Stimulated activated CD8-positive, alpha-beta memory T cell treated with anti-CD3 and anti-CD28 coated beads, Interleukin-4, amount 100 ng/mL, for 4 hours (primary cell): ENCODE results near the gene PKNOX1.
"Not testable (repeated sequence)": the region's sequence is repeated elsewhere in the genome, so short reads cannot be mapped to it uniquely, and the experiment has no call there.

Experiments
- DNase-seq, 2 donors: peaks; one replicate each; pipeline ENCODE4 v3.0.0-alpha.2; 2020; ENCODE audit warnings: low read depth in 2 of 2, low spot score in 1 of 2

The PKNOX1 gene, protein sequence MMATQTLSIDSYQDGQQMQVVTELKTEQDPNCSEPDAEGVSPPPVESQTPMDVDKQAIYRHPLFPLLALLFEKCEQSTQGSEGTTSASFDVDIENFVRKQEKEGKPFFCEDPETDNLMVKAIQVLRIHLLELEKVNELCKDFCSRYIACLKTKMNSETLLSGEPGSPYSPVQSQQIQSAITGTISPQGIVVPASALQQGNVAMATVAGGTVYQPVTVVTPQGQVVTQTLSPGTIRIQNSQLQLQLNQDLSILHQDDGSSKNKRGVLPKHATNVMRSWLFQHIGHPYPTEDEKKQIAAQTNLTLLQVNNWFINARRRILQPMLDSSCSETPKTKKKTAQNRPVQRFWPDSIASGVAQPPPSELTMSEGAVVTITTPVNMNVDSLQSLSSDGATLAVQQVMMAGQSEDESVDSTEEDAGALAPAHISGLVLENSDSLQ

DNA sequence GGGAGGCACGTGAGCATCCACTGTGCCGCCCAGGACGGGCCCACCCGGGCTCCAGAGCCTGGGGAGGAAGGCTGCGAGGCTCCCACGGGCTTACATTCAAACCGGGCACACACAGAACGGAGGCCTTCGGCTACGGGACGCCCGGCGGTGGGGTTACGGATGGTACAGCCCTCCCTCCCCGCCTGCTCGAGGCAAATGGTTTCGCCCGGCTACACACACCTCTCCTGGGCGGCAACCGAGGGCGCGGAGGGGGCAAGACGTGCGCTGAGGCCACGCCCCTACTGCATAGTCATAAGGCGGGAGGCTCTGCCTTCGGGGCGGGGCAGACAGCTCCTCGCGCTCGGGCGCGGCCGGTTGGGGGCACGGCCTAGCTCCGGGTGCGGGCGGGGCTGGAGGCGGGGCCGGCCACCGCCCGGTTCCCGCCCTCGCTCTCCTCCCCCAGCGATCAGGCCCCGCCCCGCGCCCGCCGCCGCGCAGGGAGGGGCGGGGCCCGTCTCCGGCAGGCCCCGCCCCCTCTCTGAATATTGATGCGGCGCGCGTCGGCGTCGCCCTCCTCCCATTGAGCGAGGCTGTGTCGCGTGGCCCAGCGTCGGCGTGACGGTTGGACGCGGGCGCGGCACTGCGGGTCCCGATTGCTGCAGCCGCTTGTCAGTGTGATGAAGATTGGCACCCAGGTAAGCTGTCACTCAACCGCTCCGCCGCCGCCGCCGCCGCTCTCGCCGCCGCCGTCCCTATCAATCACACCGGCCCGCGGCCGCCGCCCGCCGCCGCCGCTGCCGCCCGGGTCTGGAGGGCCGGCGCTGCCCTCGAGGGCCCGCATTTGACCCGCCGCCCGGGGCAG, at the start of gene PKNOX1:
Gene PKNOX1, plus strand, starts transcription at position 572 of the 841 bp plus-strand sequence. CDS start 29,820 bp downstream, outside the sequence.
- peak; percentile 97 to 98 for DNase-seq

DNA sequence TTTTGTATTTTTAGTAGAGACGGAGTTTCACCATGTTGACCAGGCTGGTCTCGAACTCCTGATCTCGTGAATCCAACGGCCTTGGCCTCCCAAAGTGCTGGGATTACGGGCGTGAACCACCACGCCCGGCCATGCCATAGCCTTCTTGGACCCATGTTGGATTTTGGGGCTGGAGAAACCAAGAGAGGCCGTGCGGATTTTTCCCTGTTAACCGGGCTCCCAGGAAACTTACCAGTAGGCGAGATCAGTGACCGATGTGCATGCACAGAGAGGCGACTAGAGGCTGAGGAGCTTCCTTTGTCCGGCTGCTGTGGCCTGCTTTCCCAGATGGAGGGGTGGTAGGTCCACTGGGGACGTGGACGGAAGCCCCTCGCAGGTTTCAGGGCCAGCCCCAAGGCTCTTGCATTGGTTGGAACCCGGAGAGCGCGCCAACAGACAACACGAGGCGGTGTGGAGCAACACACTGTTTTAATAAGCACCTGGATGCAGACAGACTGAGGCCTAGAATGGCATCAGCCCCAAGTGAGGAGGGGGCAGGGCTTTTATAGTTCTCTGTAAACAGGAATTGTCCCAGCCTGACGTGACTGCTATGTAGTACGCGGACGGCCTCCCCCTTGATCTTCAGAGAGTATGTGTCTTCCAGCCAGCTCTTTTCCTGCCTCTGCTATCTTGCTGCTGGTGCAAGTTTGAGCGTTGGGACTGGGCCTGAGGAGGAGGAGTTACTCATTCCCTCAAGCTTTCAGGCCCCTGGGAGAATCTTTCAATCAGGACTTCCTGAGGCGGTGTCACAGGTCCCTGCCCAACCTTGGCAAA, 49.0 kb upstream of the PKNOX1 start, which contains the start of gene ERVH48-1:
Gene ERVH48-1, minus strand, starts transcription at position 517 of the 813 bp plus-strand sequence. CDS start 6,624 bp downstream, outside the sequence.
- no peak for DNase-seq

DNA sequence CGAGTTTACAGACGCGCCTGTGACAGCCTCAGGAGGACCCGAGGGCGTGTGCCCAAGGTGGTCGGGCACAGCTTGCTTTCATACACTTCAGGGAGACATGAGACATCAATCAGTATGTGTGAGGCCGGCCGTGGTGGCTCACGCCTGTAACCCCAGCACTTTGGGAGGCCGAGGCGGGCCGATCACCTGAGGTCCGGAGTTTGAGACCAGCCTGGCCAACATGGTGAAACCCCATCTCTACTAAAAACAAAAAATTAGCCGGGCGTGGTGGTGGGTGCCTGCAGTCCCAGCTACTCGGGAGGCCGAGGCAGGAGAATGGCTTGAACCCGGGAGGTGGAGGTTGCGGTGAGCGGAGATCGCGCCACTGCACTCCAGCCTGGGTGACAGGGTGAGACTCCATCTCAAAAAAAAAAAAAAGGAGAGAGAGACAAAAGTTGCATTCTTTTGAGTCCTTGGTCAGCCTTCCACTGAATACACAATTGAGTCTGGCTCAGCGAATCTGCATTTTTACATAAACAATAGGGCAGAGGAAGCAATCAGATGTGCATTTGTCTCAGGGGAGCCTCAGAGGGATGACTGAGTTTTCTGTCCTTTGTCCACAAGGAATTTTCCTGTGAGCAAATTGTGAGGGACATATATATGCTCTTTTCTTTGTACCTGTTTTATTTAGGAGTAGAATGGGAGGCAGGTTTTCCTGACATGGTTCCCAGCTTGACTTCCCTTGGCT, 46.7 kb upstream of the PKNOX1 start:
- DNase-seq: not testable (repeated sequence)

DNA sequence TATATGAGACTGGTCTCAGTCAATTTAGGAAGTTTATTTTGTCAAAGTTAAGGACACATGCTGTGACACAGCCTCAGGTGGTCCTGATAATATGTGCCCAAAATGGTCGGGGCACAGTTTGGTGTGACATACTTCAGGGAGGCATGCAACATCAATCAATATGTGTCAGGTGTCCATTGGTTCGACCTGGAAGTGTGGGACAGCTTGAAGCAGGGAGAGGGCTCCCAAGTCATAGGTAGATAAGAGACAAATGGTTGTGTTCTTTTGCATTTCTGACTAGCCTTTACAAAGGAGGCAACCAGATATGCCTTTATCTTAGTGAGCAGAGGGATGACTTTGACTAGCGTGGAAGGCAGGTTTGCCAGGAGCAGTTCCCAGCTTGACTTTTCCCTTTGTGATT, 44.4 kb upstream of the PKNOX1 start:
- DNase-seq: no peak

DNA sequence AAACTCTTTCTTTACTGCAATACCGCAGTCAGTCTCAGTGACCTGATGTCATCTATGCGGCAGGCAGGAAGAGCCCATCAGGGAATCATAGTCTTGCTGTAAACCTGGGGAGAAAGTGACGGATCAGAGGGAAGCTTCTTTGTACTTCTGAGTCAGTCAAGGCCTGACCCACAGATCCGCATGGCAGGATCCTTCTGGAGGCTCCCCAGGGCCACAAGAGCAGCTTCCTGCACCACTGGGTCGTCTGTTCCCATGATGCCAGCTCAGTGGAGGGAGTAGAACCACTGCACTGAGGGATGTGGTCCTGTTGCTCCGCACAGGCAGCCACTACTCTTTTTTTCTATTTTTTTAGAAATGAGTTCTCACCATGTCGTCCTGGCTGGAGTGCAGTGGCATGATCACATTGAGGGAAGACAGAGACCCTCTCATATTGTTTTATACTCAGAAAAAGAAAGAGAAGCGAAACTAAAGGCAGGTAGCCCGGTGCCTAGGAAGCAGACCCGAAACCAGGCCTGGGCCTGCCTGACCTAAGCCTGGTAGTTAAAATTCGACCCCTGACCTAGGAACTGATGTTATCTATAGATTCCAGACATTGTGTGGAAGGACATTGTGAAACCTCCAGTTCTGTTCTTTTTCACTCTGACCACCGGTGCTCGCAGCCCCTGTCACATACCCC, 42.7 kb upstream of the PKNOX1 start:
- DNase-seq: no peak

DNA sequence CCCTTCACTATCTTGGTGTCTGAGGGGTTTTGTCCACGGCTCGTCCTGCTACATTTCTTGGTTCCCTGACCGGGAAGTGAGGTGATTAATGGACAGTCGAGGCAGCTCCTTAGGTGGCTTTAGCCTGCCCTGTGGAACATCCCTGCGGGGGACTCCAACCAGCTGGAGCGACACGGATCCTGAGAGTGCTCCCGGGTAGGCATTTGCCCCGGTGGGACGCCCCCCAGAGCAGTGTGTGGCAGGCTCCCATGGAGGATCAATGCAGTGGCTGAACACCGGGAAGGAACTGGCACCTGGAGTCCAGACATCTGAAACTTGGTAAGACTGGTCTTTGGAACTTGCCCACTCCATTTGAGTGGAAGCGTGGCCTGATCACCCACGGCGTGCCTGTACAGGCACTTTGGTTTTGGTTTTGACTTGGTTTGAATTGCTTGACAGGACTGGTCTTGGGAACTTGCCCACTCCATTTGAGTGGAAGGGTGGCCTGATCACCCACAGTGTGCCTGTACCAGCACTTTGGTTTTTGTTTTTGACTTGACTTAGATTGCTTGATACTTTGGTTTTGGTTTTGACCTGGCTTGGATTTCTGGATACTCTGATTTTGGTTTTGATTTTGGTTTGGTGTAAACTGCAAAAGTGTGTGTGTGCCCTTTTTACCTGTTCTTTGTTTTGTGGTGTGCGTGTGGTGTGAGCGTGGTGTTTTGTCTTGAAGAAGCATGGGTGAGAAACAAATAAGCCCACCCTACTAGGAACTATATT, 41.8 kb upstream of the PKNOX1 start:
- not testable (repeated sequence) for DNase-seq

DNA sequence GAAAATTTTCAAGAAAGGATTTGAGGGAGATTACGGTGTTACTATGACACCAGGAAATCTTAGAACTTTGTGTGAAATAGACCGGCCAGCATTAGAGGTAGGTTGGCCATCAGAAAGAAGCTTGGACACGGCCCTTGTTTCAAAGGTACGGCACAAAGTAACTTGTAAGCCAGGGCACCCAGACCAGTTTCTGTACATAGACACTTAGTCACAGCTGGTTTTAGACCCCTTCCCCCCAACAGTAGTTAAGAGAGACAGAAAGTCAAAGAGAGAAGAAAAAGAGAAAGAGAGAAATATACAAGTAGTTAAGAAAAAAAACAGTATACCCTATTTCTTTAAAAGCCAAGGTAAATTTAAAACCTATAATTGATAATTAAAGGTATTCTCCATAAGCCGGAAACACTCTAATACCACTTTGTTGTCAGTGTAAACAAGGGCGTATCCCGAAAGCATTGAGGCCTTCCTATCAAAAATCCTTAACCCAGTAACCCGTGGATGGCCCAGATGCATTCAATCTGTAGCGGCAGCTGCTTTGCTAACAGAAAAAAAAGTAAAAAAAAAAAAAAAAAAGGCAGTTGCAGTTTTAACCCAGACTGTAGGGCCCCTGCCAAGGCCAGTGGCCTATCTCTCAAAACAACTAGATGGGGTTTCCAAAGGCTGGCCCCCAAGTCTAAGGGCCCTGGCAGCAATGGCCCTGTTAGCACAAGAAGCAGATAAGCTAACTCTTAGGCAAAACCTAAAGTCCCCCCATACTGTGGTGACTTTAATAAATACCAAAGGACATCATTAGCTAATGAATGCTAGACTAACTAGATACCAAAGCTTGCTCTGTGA, 41.0 kb upstream of the PKNOX1 start:
- not testable (repeated sequence) for DNase-seq

DNA sequence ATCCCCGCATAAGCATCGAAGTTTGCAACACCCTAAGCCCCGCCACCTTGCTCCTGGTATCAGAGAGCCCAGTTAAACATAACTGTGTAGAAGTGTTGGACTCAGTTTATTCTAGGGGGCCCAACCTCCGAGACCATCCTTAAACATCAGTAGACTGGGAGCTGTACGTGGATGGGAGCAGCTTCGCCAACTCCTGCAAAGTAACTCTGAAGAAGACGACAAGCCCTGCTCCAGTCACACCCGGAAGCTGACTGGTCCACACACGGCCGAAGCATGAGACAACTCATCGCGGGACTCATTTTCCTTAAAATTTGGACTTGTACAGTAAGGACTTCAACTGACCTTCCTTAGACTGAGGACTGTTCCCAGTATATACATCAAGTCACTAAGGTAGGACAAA, 40.4 kb upstream of the PKNOX1 start:
- not testable (repeated sequence) for DNase-seq

DNA sequence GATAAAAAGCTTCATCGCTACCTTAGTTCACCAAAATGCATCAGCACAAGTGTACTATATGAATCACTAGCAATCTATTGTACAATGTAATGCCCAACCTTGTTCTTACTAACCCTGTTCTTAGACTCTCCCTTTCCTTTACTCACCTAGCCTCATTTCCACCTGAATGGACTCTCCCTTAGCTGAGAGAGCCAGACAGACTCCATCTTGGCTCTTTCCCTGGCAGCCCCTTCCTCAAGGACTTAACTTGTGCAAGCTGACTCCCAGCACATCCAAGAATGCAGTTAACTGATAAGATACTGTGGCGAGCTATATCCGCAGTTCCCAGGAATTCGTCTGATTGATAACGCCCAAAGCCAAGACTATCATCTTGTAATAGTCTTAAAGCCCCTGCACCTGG, 38.0 kb upstream of the PKNOX1 start:
- not testable (repeated sequence) for DNase-seq

DNA sequence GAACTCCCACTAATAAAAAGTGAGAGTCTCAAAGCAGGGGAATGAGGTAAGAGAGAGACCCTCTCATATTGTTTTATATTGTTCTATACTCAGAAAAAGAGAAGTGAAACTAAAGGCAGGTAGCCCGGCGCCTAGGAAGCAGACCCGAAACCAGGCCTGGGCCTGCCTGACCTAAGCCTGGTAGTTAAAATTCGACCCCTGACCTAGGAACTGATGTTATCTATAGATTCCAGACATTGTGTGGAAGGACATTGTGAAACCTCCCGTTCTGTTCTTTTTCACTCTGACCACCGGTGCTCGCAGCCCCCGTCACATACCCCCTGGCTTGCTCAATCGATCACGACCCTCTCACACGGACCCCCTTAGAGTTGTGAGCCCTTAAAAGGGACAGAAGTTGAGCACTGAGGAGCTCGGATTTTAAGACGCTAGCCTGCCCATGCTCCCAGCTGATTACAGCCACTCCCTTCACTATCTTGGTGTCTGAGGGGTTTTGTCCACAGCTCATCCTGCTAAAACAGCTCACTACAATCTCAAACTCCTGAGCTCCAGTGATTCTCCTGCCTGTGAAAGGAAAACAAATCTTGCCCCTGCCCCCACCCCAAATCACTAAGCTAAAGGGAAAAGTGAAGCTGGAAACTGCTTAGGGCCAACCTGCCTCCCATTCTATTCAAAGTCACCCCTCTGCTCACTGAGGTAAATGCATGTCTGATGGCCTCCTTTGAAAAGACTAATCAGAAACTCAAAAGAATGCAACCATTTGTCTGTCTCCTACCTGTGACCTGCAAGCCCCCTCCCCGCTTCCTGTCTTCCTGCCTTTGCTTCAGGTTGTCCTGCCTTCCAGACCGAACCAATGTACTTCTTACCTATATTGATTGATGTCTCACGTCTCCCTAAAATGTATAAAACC, 37.1 kb upstream of the PKNOX1 start:
- not testable (repeated sequence) for DNase-seq

DNA sequence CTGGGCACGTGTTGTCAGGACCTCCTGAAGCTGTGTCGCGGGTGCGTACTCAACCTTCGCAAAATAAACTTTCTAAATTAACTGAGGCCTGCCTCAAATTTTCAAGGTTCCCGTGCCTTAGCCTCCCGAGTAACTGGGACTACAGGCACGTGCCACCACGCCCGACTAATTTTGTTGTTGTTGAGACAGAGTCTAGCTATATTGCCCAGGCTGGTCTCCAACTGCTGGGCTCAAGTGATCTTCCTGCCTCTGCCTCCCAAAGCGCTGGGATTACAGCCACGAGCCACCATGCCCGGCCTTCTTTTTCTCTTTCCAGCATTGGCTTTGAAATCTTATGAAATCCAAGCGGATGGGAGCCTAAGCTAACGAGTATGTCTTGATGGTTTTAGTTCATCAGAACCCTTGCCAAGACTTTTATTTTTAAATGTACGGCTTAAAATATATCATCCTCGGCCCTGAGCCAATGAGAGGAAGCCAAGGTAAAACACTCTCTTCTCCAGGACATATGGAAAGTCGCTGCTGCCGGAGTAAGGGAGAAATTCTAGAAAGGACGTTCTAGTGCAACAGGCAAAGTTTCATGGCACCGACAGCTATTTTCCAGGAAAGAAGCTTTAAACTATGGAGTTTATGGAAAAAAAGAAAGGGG, 36.3 kb upstream of the PKNOX1 start:
- no peak for DNase-seq

DNA sequence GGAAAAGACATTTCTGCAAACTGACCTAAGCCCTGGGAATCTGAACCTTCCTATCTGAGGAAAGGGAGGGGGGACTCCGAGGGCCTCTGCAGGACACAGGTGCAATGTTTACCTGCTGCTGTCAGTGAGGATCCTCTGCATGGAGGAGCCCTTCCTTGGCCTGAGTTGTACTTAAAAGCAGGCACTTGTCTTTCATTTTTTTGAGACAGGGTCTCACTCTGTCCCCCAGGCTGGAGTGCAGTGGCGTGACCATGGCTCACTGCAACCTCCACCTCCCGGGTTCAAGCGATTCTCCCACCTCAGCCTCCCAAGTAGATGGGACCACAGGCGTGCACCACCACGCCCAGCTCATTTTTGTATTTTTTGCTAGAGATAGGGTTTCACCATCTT, 35.8 kb upstream of the PKNOX1 start:
- not testable (repeated sequence) for DNase-seq

DNA sequence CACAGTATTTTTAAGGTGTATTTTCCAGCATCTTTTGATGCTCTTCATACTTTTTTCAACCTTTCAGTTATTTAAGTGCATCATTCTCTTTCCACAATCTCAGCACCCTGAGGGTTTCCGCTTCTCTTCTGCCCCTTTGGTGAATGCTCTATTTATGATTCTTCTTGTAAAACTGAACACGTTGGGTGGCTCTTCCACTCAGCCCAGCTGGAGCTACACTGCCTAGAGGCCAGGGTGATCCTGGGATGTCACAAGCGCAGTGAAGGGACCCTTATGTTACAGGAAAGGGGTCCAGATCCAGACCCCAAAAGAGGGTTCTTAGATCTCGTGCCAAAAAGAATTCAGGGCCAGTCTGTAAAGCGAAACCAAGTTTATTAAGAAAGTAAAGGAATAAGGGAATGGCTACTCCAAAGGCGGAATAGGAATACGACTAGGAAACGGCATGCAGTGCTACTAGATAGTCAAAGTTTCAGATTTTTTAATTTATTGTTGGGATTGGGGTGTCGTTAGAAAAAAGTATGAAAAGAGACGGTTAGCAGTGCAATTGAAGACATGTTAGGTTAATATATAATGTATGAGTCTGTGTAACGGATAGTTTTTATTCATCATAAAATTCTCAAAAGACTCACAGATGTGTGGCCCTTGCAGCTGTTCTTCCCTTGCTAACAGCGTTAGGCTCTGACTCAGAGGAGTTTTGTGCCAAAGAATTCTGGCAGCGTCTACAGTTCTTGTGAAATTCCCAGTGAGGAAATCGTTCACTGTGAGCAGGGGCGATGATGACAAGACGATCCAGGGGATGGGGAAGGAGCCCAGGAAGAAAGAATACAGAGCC, 34.6 kb upstream of the PKNOX1 start:
- no peak for DNase-seq

DNA sequence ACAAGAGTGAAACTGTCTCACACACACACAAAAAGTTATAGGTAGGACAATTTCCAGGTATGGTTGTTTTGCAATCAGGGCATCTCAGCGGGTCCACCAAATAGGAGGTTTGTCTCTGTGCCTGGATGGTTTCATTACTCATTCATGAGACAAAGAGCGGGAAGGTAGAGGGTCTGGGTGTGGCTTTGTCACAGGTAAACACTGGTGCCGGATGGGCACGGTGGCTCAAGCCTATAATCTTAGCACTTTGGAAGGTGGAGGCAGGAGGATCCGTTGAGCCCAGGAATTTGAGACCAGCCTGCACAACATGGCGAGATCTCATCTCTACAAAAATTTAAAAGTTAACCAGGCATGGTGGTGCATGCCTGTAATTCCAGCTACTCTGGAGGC, 32.7 kb upstream of the PKNOX1 start:
- DNase-seq: no peak

DNA sequence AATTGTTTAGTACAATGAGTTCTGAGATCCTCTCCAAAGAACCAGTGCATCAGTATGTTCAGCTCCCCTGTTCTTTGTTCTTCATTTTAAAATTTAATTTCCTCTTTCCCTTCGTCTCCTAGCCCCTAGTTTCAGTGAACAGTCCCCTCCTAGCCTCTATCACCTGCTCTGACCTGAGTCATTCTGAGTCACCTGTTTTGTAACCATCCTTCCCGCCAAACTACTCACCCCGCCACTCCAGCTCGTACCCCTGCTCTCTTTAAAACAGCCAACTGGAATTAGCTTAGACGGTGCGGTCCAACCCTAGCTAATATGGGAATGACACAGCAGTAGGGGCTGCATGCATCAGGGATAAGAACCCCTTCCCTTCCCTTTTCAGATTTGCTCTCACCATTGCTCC, 32.1 kb upstream of the PKNOX1 start:
- DNase-seq: no peak
